PC-9 (cell line): ENCODE data around the gene MXRA7.

Experiments used
- EZH2 ChIP-seq: fragments of 200-600 bp; sonication (generic); IDR thresholded peaks from 2 replicates; pipeline ENCODE4 v1.8.0; 2017; ENCODE audit warnings: antibody characterized with exemption, low read depth
- TF ChIP-seq, protein P1 (sequence below): fragments of 200-600 bp; sonication (generic); conservative IDR thresholded peaks from 2 replicates; pipeline ENCODE4 v1.6.1; 2017; ENCODE audit warnings: mixed run types, antibody characterized with exemption, mild to moderate bottlenecking, moderate library complexity

DNA sequence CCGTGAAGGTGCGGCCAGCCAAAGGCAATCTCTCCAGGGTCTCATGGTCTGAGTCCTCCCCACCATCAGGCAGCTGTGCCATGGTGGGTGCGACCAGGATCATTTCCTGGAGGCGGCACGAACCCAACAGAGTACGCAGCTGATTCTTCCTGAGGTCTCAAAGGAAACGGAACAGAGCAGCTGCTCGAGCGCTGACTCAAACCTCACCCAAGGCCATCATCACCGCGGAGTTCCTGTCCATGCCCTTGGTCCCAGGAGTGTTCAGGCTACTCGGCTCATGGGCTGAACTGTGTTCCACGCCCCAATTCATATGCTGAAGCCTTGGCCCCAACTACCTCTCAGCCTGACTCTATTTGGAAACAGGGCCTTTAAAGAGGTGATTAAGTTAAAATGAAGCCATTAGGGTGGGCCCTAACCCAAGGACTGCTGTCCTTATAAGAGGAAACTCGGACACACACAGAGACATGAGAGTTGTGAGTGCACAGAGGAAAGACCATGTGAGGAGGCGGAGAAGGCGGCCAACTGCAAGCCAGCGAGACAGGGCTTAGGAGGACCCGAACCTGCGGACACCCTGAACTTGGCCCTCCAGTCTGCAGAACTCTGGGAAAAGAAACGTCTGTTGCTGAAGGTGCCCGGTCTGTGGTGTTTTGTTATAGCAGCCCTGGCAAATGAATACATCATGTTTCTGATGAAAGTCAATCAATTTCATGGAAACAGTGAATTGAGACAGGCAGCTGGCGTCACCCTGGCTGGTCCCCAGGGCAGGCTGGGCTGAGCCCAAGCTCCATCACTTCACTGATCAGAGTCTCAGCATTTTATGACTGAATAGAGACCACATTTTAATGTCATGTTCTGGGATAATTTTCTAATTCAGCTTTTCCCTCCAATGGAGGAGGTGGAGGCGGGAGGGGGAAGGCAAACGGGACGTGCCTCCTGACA is 13.7 kb downstream of the MXRA7 start:
- TF ChIP-seq, protein P1, sequence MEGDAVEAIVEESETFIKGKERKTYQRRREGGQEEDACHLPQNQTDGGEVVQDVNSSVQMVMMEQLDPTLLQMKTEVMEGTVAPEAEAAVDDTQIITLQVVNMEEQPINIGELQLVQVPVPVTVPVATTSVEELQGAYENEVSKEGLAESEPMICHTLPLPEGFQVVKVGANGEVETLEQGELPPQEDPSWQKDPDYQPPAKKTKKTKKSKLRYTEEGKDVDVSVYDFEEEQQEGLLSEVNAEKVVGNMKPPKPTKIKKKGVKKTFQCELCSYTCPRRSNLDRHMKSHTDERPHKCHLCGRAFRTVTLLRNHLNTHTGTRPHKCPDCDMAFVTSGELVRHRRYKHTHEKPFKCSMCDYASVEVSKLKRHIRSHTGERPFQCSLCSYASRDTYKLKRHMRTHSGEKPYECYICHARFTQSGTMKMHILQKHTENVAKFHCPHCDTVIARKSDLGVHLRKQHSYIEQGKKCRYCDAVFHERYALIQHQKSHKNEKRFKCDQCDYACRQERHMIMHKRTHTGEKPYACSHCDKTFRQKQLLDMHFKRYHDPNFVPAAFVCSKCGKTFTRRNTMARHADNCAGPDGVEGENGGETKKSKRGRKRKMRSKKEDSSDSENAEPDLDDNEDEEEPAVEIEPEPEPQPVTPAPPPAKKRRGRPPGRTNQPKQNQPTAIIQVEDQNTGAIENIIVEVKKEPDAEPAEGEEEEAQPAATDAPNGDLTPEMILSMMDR: no peak
- TF ChIP-seq EZH2: no peak
